ENCODE results near the gene ADAMTSL1.

DNA sequence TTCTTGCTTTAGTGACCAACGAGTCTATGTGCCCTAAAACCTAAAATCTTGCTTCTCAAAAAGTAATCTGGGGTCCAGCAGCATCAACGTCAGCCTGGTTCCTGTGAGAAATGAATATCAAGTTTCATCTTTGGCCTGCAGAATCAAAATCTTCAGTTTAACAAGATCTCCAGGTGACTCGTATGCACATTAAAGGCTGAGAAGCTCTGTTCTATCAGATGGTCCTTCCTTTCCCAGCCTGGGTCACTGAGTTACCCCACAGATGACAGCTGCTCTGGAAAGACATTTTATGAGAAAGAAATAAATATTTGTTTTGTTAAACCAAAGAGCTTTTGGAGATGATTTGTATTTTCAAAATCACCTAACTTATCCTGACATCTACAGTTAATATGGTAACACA, 75.8 kb downstream of the ADAMTSL1 start:
- TF ChIP-seq, protein P1, sequence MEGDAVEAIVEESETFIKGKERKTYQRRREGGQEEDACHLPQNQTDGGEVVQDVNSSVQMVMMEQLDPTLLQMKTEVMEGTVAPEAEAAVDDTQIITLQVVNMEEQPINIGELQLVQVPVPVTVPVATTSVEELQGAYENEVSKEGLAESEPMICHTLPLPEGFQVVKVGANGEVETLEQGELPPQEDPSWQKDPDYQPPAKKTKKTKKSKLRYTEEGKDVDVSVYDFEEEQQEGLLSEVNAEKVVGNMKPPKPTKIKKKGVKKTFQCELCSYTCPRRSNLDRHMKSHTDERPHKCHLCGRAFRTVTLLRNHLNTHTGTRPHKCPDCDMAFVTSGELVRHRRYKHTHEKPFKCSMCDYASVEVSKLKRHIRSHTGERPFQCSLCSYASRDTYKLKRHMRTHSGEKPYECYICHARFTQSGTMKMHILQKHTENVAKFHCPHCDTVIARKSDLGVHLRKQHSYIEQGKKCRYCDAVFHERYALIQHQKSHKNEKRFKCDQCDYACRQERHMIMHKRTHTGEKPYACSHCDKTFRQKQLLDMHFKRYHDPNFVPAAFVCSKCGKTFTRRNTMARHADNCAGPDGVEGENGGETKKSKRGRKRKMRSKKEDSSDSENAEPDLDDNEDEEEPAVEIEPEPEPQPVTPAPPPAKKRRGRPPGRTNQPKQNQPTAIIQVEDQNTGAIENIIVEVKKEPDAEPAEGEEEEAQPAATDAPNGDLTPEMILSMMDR (IDR thresholded peaks at IDR 0.05; ENCODE audit: poor library complexity, severe bottlenecking), result no peak
- TF ChIP-seq EZH2 (IDR thresholded peaks at IDR 0.05; ENCODE audit: borderline replicate concordance, insufficient read depth, low read length, poor library complexity, severe bottlenecking), result no peak
- TF ChIP-seq POLR2AphosphoS5 (IDR thresholded peaks at IDR 0.05), result no peak

Measured in neural cell (in vitro differentiated cells).